ENCODE measurements around the gene HARBI1.

Gene HARBI1

DNA sequence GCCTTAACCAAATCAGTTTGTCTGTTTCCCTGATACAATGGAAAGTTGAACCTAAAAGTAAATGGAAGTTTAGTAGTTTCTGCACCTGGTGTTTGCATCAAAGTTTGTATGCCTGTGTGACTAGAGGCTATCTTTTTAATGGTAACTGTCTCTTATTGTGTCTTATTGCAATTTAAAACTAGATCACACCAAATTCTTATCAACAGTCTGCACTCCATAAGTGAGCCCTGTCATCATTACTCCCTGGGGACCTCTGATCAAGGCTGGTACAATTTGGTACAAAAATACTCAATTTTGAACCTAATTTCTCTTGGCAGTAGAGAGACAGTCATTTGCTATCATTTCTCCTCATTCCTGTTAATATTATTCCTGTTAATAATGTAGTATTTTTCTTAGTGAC, 45.3 kb upstream of the HARBI1 start (continued):
- TF ChIP-seq BACH2 (CRISPR knock-in tag; IDR thresholded peaks at IDR 0.05; ENCODE audit: borderline replicate concordance) (no peak), ZNF70 (CRISPR knock-in tag; IDR thresholded peaks at IDR 0.05) (no peak), TCF4 (CRISPR knock-in tag; IDR thresholded peaks at IDR 0.05; ENCODE audit: borderline replicate concordance) (no peak), GLIS3 (CRISPR knock-in tag; IDR thresholded peaks at IDR 0.05) (no peak), ZC3H10 (CRISPR knock-in tag; IDR thresholded peaks at IDR 0.05) (no peak), ISL1 (CRISPR knock-in tag; IDR thresholded peaks at IDR 0.05) (no peak), RARB (CRISPR knock-in tag; IDR thresholded peaks at IDR 0.05) (no peak), PPARA (CRISPR knock-in tag; IDR thresholded peaks at IDR 0.05; ENCODE audit: borderline replicate concordance) (no peak), TOX (CRISPR knock-in tag; IDR thresholded peaks at IDR 0.05; ENCODE audit: borderline replicate concordance) (no peak), ZNF8 (CRISPR knock-in tag; IDR thresholded peaks at IDR 0.05) (no peak), SNAI2 (CRISPR knock-in tag; IDR thresholded peaks at IDR 0.05) (no peak)
- TF ChIP-seq, protein P1, sequence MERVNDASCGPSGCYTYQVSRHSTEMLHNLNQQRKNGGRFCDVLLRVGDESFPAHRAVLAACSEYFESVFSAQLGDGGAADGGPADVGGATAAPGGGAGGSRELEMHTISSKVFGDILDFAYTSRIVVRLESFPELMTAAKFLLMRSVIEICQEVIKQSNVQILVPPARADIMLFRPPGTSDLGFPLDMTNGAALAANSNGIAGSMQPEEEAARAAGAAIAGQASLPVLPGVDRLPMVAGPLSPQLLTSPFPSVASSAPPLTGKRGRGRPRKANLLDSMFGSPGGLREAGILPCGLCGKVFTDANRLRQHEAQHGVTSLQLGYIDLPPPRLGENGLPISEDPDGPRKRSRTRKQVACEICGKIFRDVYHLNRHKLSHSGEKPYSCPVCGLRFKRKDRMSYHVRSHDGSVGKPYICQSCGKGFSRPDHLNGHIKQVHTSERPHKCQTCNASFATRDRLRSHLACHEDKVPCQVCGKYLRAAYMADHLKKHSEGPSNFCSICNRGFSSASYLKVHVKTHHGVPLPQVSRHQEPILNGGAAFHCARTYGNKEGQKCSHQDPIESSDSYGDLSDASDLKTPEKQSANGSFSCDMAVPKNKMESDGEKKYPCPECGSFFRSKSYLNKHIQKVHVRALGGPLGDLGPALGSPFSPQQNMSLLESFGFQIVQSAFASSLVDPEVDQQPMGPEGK (CRISPR knock-in tag; IDR thresholded peaks at IDR 0.05; ENCODE audit: borderline replicate concordance): no peak

DNA sequence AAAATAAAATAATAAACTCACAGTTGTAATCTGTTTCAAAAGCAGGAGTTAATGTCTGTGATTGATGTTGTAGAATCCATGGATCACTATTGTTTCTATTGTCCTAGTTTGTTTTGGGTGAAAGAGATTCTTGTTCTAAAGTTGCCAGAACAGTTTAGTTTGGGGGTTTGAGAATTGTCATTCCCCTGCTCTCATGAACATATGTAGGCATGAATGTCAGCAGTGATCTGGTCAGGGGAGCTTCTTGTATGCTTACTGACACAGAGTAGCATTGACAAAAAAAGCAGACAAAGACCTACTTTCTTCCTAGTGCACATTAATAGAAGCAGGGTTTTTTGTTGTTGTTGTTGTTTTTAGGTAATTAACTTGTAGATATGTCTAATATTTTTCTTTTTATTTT, 44.8 kb upstream of the HARBI1 start:
- TF ChIP-seq SNAI2 (CRISPR knock-in tag; IDR thresholded peaks at IDR 0.05) (no peak), BACH2 (CRISPR knock-in tag; IDR thresholded peaks at IDR 0.05; ENCODE audit: borderline replicate concordance) (no peak), PPARA (CRISPR knock-in tag; IDR thresholded peaks at IDR 0.05; ENCODE audit: borderline replicate concordance) (no peak), ZNF565 (CRISPR knock-in tag; conservative IDR thresholded peaks at IDR 0.05; ENCODE audit: low read depth) (no peak), ESRRG (CRISPR knock-in tag; IDR thresholded peaks at IDR 0.05) (no peak), ZFP30 (CRISPR knock-in tag; IDR thresholded peaks at IDR 0.05) (no peak), TOX (CRISPR knock-in tag; IDR thresholded peaks at IDR 0.05; ENCODE audit: borderline replicate concordance) (no peak), TCF4 (CRISPR knock-in tag; IDR thresholded peaks at IDR 0.05; ENCODE audit: borderline replicate concordance) (no peak), OSR1 (CRISPR knock-in tag; IDR thresholded peaks at IDR 0.05) (no peak), RARB (CRISPR knock-in tag; IDR thresholded peaks at IDR 0.05) (no peak), ZNF70 (CRISPR knock-in tag; IDR thresholded peaks at IDR 0.05) (no peak)
- TF ChIP-seq, protein P2, sequence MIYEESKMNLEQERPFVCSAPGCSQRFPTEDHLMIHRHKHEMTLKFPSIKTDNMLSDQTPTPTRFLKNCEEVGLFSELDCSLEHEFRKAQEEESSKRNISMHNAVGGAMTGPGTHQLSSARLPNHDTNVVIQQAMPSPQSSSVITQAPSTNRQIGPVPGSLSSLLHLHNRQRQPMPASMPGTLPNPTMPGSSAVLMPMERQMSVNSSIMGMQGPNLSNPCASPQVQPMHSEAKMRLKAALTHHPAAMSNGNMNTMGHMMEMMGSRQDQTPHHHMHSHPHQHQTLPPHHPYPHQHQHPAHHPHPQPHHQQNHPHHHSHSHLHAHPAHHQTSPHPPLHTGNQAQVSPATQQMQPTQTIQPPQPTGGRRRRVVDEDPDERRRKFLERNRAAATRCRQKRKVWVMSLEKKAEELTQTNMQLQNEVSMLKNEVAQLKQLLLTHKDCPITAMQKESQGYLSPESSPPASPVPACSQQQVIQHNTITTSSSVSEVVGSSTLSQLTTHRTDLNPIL (CRISPR knock-in tag; IDR thresholded peaks at IDR 0.05; ENCODE audit: low read depth): no peak
- TF ChIP-seq, protein P3, sequence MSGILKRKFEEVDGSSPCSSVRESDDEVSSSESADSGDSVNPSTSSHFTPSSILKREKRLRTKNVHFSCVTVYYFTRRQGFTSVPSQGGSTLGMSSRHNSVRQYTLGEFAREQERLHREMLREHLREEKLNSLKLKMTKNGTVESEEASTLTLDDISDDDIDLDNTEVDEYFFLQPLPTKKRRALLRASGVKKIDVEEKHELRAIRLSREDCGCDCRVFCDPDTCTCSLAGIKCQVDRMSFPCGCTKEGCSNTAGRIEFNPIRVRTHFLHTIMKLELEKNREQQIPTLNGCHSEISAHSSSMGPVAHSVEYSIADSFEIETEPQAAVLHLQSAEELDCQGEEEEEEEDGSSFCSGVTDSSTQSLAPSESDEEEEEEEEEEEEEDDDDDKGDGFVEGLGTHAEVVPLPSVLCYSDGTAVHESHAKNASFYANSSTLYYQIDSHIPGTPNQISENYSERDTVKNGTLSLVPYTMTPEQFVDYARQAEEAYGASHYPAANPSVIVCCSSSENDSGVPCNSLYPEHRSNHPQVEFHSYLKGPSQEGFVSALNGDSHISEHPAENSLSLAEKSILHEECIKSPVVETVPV (CRISPR knock-in tag; IDR thresholded peaks at IDR 0.05): no peak
- TF ChIP-seq, protein P4, sequence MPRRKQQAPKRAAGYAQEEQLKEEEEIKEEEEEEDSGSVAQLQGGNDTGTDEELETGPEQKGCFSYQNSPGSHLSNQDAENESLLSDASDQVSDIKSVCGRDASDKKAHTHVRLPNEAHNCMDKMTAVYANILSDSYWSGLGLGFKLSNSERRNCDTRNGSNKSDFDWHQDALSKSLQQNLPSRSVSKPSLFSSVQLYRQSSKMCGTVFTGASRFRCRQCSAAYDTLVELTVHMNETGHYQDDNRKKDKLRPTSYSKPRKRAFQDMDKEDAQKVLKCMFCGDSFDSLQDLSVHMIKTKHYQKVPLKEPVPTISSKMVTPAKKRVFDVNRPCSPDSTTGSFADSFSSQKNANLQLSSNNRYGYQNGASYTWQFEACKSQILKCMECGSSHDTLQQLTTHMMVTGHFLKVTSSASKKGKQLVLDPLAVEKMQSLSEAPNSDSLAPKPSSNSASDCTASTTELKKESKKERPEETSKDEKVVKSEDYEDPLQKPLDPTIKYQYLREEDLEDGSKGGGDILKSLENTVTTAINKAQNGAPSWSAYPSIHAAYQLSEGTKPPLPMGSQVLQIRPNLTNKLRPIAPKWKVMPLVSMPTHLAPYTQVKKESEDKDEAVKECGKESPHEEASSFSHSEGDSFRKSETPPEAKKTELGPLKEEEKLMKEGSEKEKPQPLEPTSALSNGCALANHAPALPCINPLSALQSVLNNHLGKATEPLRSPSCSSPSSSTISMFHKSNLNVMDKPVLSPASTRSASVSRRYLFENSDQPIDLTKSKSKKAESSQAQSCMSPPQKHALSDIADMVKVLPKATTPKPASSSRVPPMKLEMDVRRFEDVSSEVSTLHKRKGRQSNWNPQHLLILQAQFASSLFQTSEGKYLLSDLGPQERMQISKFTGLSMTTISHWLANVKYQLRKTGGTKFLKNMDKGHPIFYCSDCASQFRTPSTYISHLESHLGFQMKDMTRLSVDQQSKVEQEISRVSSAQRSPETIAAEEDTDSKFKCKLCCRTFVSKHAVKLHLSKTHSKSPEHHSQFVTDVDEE (CRISPR knock-in tag; IDR thresholded peaks at IDR 0.05): no peak
- ATAC-seq: no peak

DNA sequence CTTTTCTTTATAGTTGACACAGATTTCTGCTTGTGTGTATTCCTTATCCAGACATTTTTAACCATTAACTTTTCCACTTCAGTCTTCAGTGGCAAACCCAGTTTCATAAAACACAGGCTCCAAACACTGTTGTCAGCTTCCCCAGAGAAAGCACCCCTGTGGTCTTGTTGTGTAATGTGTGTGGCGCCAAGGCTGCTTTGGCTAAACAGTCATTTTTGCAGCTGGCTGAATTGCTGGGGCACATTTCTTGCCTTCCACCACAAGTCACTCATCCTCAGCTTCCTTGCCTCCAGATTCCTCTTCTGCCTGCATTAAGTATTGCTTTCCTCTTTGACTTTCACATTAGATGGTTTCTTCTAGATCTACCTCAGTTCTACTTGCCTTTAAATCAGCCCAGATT, 42.9 kb upstream of the HARBI1 start:
- no peak for ATAC-seq
- no peak for TF ChIP-seq ZNF70 (CRISPR knock-in tag; IDR thresholded peaks at IDR 0.05)
- TF ChIP-seq ZFP3 (CRISPR knock-in tag; IDR thresholded peaks at IDR 0.05): no peak
- TF ChIP-seq BACH2 (CRISPR knock-in tag; IDR thresholded peaks at IDR 0.05; ENCODE audit: borderline replicate concordance): no peak
- TF ChIP-seq, protein P2 (CRISPR knock-in tag; IDR thresholded peaks at IDR 0.05; ENCODE audit: low read depth): no peak
- no peak for TF ChIP-seq RARB (CRISPR knock-in tag; IDR thresholded peaks at IDR 0.05)
- no peak for TF ChIP-seq ZNF565 (CRISPR knock-in tag; conservative IDR thresholded peaks at IDR 0.05; ENCODE audit: low read depth)
- TF ChIP-seq ZNF8 (CRISPR knock-in tag; IDR thresholded peaks at IDR 0.05): no peak
- TF ChIP-seq PPARA (CRISPR knock-in tag; IDR thresholded peaks at IDR 0.05; ENCODE audit: borderline replicate concordance): no peak
- TF ChIP-seq, protein P1 (CRISPR knock-in tag; IDR thresholded peaks at IDR 0.05; ENCODE audit: borderline replicate concordance): no peak
- TF ChIP-seq ESRRG (CRISPR knock-in tag; IDR thresholded peaks at IDR 0.05): no peak
- TF ChIP-seq, protein P4 (CRISPR knock-in tag; IDR thresholded peaks at IDR 0.05): no peak
- TF ChIP-seq, protein P5, sequence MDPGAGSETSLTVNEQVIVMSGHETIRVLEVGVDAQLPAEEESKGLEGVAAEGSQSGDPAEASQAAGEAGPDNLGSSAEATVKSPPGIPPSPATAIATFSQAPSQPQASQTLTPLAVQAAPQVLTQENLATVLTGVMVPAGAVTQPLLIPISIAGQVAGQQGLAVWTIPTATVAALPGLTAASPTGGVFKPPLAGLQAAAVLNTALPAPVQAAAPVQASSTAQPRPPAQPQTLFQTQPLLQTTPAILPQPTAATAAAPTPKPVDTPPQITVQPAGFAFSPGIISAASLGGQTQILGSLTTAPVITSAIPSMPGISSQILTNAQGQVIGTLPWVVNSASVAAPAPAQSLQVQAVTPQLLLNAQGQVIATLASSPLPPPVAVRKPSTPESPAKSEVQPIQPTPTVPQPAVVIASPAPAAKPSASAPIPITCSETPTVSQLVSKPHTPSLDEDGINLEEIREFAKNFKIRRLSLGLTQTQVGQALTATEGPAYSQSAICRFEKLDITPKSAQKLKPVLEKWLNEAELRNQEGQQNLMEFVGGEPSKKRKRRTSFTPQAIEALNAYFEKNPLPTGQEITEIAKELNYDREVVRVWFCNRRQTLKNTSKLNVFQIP (CRISPR knock-in tag; IDR thresholded peaks at IDR 0.05; ENCODE audit: borderline replicate concordance, low read depth): no peak

Data from SK-N-SH treated with all-trans-retinoic acid at 6 μM for 48 hours (cell line).